CD14-positive monocyte (primary cell): ENCODE results near the gene ASIC2. TPM values are rescaled to one million over a fixed set of nuclear protein-coding genes. Genes with fewer than 3 reads are reported as not detected.

Source experiments
- DNase-seq, 3 donors: peaks; one replicate each; pipeline ENCODE4 v3.0.0-alpha.2; 2011 to 2022
- H2AFZ ChIP-seq: 2 replicates; pipeline ENCODE4 v1.6.0; 2012; ENCODE audit warnings: mild to moderate bottlenecking, low read depth, low read length, inconsistent platforms; ENCODE audit not compliant: insufficient read depth, poor library complexity, severe bottlenecking
- H3K27ac ChIP-seq, 2 donors: 1 replicate in 1 of 2; 2 replicates in 1 of 2; pipeline ENCODE4 v1.5.1; 2012 to 2013; ENCODE audit warnings: low read length in 2 of 2, control low read depth in 1 of 2, inconsistent platforms in 1 of 2, low read depth in 1 of 2, mild to moderate bottlenecking in 1 of 2
- H3K27me3 ChIP-seq, 2 donors: one replicate each; pipeline versions ENCODE4 v1.6.0 to v1.6.1; 2011 to 2013; ENCODE audit warnings: low read length in 2 of 2; ENCODE audit not compliant: control insufficient read depth in 2 of 2, insufficient read depth in 2 of 2
- H3K36me3 ChIP-seq, 2 donors: replicated peaks in 1 of 2; 1 replicate in 1 of 2; 2 replicates in 1 of 2; pipeline versions ENCODE4 v1.5.1 to v1.6.1; 2012 to 2013; ENCODE audit warnings: low read length in 2 of 2, control low read depth in 1 of 2, inconsistent platforms in 1 of 2, mild to moderate bottlenecking in 1 of 2; ENCODE audit not compliant: insufficient read depth in 2 of 2, control insufficient read depth in 1 of 2
- H3K4me1 ChIP-seq, 2 donors: 1 replicate in 1 of 2; 2 replicates in 1 of 2; pipeline versions ENCODE4 v1.5.1 to v1.6.1; 2012 to 2013; ENCODE audit warnings: low read length in 2 of 2, control low read depth in 1 of 2, inconsistent platforms in 1 of 2, mild to moderate bottlenecking in 1 of 2, moderate library complexity in 1 of 2; ENCODE audit not compliant: insufficient read depth in 2 of 2, control insufficient read depth in 1 of 2
- H3K4me2 ChIP-seq: replicated peaks from 2 replicates; pipeline ENCODE3; 2012; ENCODE audit warnings: low read length, moderate library complexity, mild to moderate bottlenecking; ENCODE audit not compliant: poor library complexity, severe bottlenecking; ENCODE audit errors: extremely low read depth
- H3K4me3 ChIP-seq, 3 experiments: fragments of 200-600 bp in 1 of 3; sonication (generic) in 1 of 3; replicated peaks in 1 of 3; 1 replicate in 2 of 3; 2 replicates in 1 of 3; pipeline ENCODE4 v1.5.1; 2011 to 2013; ENCODE audit warnings: low read length in 3 of 3, mild to moderate bottlenecking in 3 of 3, control low read depth in 2 of 3, low read depth in 2 of 3, inconsistent platforms in 1 of 3, moderate library complexity in 1 of 3
- H3K79me2 ChIP-seq: 2 replicates; pipeline ENCODE4 v1.6.0; 2012; ENCODE audit warnings: mild to moderate bottlenecking, control low read depth, inconsistent platforms, low read length, moderate library complexity; ENCODE audit not compliant: insufficient read depth
- H3K9ac ChIP-seq: 2 replicates; pipeline ENCODE4 v1.6.0; 2017; ENCODE audit warnings: low read length, mild to moderate bottlenecking; ENCODE audit not compliant: insufficient read depth, poor library complexity, severe bottlenecking
- H3K9me3 ChIP-seq, 2 donors: replicated peaks in 1 of 2; 1 replicate in 1 of 2; 2 replicates in 1 of 2; pipeline versions ENCODE4 v1.5.1 to v1.6.1; 2012 to 2013; ENCODE audit warnings: low read length in 2 of 2, control low read depth in 1 of 2; ENCODE audit not compliant: control insufficient read depth in 1 of 2, insufficient read depth in 1 of 2
- H4K20me1 ChIP-seq: 2 replicates; pipeline ENCODE4 v1.6.0; 2012; ENCODE audit warnings: mild to moderate bottlenecking, low read length, control low read depth, moderate library complexity; ENCODE audit not compliant: insufficient read depth
- H3K27ac Mint-ChIP-seq, 7 donors: one replicate each; pipeline ENCODE4 v1.8.0; 2020; ENCODE audit warnings: mild to moderate bottlenecking in 7 of 7, mixed read lengths in 7 of 7, moderate library complexity in 6 of 7, inconsistent platforms in 2 of 7
- H3K27me3 Mint-ChIP-seq, 3 donors: one replicate each; pipeline ENCODE4 v1.8.0; 2021 to 2022; ENCODE audit warnings: low read depth in 3 of 3, mild to moderate bottlenecking in 3 of 3, mixed read lengths in 3 of 3, moderate library complexity in 3 of 3, inconsistent platforms in 1 of 3
- H3K36me3 Mint-ChIP-seq, 2 donors: one replicate each; pipeline ENCODE4 v1.8.0; 2020; ENCODE audit warnings: mixed read lengths in 2 of 2, inconsistent platforms in 1 of 2, mild to moderate bottlenecking in 1 of 2
- H3K4me1 Mint-ChIP-seq: one replicate; pipeline ENCODE4 v1.8.0; 2020; ENCODE audit warnings: mild to moderate bottlenecking, mixed read lengths
- H3K4me3 Mint-ChIP-seq, 2 donors: one replicate each; pipeline ENCODE4 v1.8.0; 2020; ENCODE audit warnings: mild to moderate bottlenecking in 2 of 2, mixed read lengths in 2 of 2, moderate library complexity in 1 of 2
- H3K9me3 Mint-ChIP-seq, 7 donors: one replicate each; pipeline ENCODE4 v1.8.0; 2020 to 2022; ENCODE audit warnings: mixed read lengths in 7 of 7, mild to moderate bottlenecking in 6 of 7, moderate library complexity in 6 of 7, inconsistent platforms in 2 of 7
- WGBS: methylation state at CpG from one replicate; pipeline ENCODE4 v1.1.5; 2013; ENCODE audit warnings: missing lambda C conversion rate; ENCODE audit not compliant: insufficient coverage; 5-methylcytosine and 5-hydroxymethylcytosine counted together
- intact Hi-C, 2 donors: fragments of 100-400 bp; cut with micrococcal nuclease; formaldehyde crosslinking; loops; one replicate each; pipeline versions ENCODE4 v1.15.0 to v1.15.1; 2023
- polyA plus RNA-seq, 3 donors: library from polyadenylated mRNA; depleted of rRNA in 1 of 3; unstranded in 2 of 3; stranded (reverse) in 1 of 3; fragments of 300-500 nt in 2 of 3; fragments of >200 nt in 1 of 3; fragmentation: Illumina TruSeq in 2 of 3; gene quantifications; 1 replicate in 2 of 3; 2 replicates in 1 of 3; pipeline ENCODE4 v1.2.3, GENCODE V29; 2012 to 2021
- TF ChIP-seq, protein P1 (sequence below): fragments of 200-600 bp; IDR thresholded peaks from one replicate; pipeline ENCODE4 v1.8.0; 2022; ENCODE audit warnings: antibody characterized with exemption, mild to moderate bottlenecking

The ASIC2 gene
- polyA plus RNA-seq, 3 donors: not detected

DNA sequence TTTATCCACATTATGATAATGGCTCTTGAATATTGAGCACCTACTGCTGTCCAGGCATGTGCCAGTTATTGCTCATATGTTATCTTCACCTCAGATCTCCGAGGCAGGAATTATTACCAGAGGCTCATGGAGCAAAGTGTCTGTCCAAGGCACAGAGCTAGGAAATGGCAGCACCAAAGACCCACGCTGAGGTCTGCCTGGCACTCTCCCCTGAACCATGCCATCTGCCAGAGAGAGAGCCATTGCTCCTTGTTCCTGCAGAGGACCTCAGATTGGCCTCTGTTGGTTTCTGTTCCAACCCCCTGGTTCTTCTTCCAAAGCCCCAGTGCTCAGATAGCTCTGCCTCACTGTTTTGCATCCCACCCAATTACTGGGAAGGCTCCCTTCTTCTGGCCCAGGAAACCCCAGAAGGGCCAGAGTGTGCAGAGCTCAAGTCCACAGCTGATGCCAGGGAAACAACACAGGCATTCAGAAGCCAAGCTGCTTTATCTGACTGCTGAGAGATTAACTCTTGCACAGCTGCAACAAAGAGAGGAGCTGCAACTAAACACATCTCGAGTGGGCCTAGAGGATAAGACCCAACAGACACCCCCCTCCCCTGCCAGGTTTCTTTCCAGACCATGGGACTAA lies 5.9 kb downstream of the ASIC2 start:
- H3K27me3 ChIP-seq: peaks cover 23 to 38% of the 10 kb centered on the region in 2 donors
- Mint-ChIP-seq H3K4me1 (peaks cover 6% of the 10 kb centered on the region), H3K27me3 (peaks cover 30 to 47% (median 42%) of the 10 kb centered on the region in 3 donors), H3K27ac (no peak overlapping the region), H3K9me3 (peaks cover 0 to 9% (median 1%) of the 10 kb centered on the region in 7 donors), H3K4me3 (no peak overlapping the region), H3K36me3 (peaks cover 2 to 5% of the 10 kb centered on the region in 2 donors)
- H3K9me3 ChIP-seq: peaks cover 0 to 8% of the 10 kb centered on the region in 2 donors
- H4K20me1 ChIP-seq: no peaks in the 10 kb centered on the region
- H3K9ac ChIP-seq: no peak overlapping the region
- no peak overlapping the region for H3K27ac ChIP-seq
- H3K4me1 ChIP-seq: no peaks in the 10 kb centered on the region
- no peak overlapping the region for H2AFZ ChIP-seq
- H3K79me2 ChIP-seq: no peaks in the 10 kb centered on the region
- H3K36me3 ChIP-seq: no peaks in the 10 kb centered on the region
- TF ChIP-seq, protein P1, sequence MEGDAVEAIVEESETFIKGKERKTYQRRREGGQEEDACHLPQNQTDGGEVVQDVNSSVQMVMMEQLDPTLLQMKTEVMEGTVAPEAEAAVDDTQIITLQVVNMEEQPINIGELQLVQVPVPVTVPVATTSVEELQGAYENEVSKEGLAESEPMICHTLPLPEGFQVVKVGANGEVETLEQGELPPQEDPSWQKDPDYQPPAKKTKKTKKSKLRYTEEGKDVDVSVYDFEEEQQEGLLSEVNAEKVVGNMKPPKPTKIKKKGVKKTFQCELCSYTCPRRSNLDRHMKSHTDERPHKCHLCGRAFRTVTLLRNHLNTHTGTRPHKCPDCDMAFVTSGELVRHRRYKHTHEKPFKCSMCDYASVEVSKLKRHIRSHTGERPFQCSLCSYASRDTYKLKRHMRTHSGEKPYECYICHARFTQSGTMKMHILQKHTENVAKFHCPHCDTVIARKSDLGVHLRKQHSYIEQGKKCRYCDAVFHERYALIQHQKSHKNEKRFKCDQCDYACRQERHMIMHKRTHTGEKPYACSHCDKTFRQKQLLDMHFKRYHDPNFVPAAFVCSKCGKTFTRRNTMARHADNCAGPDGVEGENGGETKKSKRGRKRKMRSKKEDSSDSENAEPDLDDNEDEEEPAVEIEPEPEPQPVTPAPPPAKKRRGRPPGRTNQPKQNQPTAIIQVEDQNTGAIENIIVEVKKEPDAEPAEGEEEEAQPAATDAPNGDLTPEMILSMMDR: no peak
- WGBS: 80% methylated on average over 3 of the region's 3 CpGs
- no peak for DNase-seq
- H3K4me3 ChIP-seq: no peak overlapping the region
- intact Hi-C loops: no loop called here
- H3K4me2 ChIP-seq: no peak overlapping the region

DNA sequence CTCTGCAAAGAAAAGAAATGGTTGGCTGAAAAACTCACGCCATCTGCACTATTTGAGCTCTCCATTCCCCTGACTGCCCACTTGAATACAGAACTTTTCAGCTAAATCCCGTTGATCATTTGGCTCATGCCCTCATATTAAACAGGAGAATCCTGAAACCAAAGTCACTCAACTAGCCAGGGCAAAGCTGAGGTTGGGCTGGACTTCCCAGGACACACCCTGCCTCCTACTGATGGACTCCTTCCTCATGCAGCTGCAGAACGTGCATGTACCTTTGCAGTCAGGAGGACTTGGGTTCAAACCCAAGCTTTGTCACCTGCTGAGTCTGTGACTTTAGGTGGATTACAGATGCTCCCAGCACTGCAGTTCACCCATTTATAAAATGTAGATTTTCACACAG lies 7.7 kb downstream of the ASIC2 start:
- Histone ChIP-seq H3K4me1 (no peaks in the 10 kb centered on the region), H3K79me2 (no peaks in the 10 kb centered on the region), H4K20me1 (no peaks in the 10 kb centered on the region), H3K27ac (no peak overlapping the region), H3K4me3 (no peak overlapping the region), H3K9ac (no peak overlapping the region), H2AFZ (no peak overlapping the region), H3K27me3 (peaks cover 14 to 25% of the 10 kb centered on the region in 2 donors), H3K36me3 (no peaks in the 10 kb centered on the region), H3K4me2 (no peak overlapping the region), H3K9me3 (no peaks in the 10 kb centered on the region)
- Mint-ChIP-seq H3K27ac (no peak overlapping the region), H3K4me1 (no peaks in the 10 kb centered on the region), H3K36me3 (no peaks in the 10 kb centered on the region), H3K4me3 (no peak overlapping the region), H3K9me3 (no peaks in the 10 kb centered on the region), H3K27me3 (peaks cover 17 to 33% (median 29%) of the 10 kb centered on the region in 3 donors)
- WGBS: 94% methylated on average over 2 of the region's 3 CpGs
- no peak for DNase-seq
- intact Hi-C loops: no loop called here
- TF ChIP-seq, protein P1: no peak
